GM21576 (cell line): ENCODE measurements around the gene CCDC141.
A peak's percentile ranks its signal among the peaks of the same experiment; 100 is the strongest.
"Not testable (repeated sequence)": the region's sequence is repeated elsewhere in the genome, so short reads cannot be mapped to it uniquely, and the experiment has no call there.

Experiments used
- ATAC-seq: cut with Tn5 transposase; IDR thresholded peaks from one replicate; pipeline ENCODE4 v1.9.1; 2021; ENCODE audit warnings: mild to moderate bottlenecking, moderate library complexity; ENCODE audit not compliant: unreplicated experiment

CCDC141 gene

DNA sequence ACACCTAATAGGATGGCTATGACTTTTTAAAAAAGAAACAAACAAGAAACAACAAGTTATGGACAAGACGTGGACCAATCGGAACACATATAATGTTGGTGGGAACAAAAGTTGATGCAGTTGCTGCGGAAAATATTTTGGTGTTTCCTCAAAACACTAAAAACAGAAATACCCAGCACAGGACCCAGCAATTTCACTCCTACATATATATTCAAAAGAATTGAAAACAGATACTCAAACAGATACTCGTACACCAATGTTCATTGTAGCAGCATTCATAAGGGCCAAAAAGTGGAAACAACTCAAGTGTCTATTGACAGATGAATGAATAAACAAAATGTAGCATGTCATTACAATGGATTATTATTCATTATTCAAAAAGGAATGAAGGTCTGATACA is 12.1 kb downstream of the CCDC141 start:
- ATAC-seq = peak; percentile 64

DNA sequence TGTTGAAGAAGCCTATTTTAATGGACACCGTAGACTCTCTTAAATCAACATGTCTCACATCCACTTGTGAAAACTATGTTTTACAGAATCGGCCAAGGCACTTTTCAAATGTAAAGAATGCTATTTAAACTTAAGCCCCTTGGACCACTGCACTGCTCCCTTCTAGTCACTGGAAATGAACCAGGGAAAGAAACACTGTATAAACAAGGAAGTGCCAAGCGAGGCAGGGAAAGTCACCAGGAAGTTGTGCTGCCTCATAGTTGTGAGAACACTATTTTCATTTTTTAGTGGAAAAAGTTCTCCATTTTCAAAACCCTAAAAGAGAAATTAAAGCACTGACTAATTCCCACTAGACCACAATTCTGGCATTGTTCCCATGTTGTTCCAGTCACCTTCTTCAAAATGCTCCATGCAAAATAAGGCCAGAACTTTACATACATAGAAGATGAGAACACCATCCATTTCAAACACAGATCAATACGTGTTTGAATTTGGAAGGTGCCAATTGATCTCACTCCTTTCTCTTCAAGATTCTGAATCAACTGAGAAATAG is 13.5 kb downstream of the CCDC141 start:
- no peak for ATAC-seq

DNA sequence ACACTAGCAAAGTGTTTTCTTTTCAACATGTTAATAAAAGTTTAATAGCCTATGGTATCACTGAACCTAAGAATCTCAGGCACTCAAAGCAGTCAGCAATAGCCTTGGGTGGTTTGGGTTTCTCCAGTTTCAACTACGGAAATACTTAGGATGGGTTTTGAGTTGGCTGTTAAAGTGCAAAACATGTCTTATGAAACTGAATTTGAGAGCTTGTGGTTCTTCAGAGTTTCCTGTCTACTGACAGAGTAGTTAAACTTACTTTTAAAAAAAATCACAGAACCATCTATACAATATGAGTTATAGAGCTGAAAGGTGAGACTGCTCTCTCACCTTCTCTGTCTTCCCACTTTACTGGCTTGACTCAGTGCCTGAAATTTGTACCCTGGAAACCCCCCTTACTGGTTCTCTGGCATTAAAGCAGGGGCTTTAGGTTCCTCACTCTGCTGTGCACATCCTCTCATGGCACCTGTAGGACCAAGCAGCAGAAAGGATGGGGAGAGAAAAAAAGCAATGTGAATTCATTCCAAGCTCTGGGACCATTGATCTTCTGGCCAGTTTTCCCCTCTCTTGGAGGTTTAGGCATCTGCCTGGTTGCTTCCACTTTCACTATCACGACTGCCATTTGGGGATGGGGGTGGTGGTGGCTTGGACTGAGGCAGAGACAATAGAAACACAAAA is 18.1 kb downstream of the CCDC141 start:
- peak; percentile 98 for ATAC-seq

DNA sequence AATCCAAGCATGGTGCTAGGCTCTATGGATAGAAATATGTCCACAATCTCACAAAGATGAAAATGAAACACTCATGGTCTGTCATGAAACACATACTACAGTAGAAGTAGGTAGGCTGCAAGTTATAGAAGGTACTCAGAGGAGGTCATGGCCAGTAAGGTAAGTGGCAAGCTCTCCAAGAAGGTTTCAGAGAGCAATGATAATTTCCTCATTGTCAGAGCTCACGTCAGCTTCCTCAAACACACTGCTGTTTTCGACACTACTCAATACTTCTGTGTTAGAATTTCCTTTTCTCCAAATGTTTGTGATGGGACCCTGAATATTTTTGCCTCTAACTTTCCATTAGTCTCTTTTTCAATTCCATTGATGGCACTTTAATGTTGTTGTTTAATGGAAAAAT is 25.5 kb downstream of the CCDC141 start:
- ATAC-seq = no peak

DNA sequence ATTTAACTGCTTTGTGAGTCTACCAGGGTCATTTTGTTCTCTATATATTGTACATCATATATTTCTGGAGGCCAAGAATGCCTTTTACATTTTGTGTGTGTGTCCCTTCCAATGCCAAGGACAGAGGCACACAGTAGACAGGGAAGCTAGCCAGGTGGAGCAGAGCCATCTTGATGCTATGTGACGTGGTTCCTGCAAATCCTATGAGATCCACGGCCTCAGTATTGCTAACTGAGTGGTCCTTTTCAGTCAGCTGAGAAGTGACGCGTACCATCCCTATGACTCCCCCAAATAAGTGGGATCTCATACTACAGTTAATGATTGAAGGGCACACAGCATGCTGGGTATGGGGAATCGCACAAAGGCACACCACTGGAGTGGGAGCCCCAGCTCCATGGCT is 27.3 kb downstream of the CCDC141 start:
- ATAC-seq = no peak

DNA sequence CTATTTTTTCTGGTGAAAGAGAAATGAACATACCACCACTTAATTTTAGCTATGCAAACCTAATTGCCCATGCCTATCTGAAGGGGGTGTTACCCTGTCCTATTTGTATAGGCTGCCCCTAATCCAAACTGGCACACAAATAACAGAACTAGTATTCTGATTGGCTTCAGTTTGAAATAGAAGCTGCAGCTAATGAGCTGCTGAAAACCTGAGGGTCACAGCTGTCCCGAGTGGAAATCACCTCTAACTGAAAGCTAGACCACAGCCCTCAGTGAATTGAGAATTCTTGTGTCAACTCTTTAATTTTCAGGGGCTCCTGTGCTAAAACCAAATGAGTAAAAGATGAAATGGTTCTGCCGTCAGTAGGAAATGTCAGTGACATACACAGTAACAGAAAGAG is 28.7 kb downstream of the CCDC141 start:
- ATAC-seq = peak; percentile 52

DNA sequence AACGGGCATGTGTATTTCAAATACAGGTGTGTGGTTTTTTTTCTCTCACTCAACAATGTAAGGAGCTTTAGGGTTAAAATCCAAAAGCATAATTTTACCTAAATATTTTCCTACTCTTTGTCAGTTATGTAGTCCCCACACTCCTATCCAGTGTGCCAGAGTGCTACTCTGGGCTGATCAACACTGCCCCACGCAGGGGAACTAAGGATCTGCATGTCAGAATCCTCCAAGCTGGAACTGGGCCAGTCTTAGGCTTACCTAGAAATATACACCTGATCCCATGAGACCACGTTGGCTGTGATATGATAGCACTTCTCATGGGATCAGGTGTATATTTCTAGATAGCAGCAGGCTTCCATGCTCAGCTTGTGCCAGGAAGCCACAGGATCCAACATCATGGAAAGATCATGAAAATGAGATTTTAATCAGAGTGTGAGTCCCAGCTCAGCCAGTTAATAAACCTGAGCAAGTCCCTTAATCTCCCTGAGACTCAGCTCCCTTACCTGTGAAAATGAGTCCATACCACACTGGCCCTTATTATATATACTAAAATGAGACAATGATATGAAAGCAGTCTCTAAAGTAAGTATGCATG is 29.7 kb downstream of the CCDC141 start:
- ATAC-seq = peak; percentile 71

DNA sequence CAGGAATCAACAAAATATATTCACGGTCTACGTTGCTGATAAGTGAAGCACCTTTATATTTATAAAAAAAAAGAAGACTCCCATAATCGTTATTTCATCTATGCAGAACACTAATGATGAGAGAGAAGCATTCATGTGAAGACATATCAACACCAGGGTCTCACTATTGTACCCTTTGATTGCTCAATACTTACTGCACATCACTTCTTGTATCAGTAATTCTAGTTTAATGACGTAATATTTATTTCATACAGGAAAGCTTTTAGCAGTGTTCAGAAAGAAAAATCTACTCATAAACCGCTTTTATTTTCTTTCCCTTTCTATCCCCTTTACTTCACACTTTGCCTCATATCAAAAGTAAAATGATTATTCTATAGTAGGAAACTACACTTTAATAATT is 30.7 kb downstream of the CCDC141 start:
- no peak for ATAC-seq

DNA sequence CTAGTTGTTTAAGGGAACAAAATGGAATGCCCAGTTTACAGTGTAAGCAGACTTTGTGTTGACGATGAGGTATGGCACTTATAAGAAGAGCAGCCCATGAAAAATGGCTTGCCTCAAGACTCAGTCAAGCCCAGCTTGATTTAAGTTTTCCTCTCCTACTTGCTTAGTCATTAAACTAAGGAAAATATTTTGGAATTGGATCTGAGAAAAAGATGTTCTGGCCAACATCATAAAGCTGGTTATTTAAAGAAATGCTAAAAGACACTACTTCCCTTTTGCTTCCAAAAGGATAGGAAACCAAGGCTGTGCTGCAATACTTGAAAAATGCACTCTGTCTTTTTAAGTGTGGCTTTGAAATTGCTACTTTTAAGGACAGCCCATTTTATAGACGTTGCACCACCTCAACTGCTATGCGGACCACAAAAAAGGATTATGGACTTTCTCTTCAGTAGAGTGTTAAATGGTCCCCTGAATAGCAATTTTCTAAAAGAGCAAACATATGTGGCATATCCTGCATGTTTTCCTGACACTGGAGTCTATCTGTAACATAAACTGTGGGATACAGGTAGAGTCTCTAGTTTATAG is 32.1 kb downstream of the CCDC141 start:
- no peak for ATAC-seq

DNA sequence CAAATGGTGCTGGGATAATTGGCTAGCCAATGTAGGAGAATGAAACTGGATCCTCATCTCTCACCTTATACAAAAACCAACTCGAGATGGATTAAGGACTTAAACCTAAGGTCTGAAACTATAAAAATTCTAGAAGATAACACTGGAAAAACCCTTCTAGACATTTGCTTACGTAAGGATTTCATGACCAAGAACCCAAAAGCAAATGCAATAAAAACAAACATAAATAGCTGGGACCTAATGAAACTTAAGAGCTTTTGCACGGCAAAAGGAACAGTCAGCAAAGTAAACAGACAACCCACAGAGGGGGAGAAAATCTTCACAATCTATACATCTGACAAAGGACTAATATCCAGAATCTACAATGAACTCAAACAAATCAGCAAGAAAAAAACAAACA is 35.7 kb downstream of the CCDC141 start:
- not testable (repeated sequence) for ATAC-seq

DNA sequence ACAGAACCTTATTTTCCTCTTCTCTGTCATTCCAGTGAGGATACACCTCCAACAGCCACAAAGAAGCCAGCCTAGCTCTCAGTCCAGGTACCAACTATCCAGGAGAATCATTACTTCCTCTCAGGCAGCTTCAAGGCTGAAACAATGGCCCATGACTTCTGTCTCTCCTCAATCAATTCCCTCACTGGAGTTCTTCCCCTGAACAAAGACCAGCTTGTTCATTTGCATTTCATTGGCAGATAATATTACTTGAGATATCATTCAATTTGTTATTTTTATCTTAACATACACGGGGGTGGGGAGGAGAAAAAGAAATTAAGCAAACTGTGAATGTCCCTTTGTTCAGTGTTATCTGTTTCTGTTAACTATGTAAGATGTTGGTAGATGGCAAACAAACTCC is 44.0 kb downstream of the CCDC141 start:
- ATAC-seq = no peak

DNA sequence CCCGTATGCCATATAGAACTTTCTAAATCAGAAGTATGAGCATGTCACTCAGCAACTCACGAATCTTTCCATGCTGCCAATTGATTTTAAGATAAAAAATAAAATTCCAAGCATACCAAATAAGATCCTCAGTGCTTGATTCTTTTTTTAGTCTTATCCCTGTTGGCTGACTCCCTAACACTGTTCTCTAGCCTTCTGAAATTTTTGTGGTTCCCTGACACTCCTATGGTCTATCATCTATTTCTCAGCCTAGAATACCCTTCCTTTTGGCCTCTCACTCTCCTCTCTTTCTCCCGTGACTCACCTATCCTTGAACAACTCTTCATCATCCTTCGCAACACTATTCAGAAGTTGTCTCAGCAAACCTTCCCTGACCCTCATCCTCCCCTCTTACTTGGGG is 50.5 kb downstream of the CCDC141 start:
- no peak for ATAC-seq

DNA sequence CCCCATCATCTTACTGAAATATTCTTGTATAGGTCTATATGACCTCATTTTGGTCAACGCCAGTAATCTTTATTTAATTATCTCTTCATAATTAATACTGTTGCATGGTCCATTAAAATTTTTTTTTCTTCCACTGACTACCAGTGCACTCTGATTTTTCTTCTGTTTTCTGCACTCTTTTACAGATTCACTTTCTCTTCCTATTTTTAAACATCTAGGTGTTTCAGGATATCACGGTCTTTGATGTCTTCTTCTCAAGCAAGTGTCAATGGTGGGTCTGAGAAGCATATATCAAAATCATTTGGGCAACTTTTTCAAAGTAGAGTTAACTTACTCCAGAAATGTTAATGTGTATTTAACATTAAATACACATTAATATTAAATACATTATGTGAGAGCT is 51.4 kb downstream of the CCDC141 start:
- peak; percentile 67 for ATAC-seq

DNA sequence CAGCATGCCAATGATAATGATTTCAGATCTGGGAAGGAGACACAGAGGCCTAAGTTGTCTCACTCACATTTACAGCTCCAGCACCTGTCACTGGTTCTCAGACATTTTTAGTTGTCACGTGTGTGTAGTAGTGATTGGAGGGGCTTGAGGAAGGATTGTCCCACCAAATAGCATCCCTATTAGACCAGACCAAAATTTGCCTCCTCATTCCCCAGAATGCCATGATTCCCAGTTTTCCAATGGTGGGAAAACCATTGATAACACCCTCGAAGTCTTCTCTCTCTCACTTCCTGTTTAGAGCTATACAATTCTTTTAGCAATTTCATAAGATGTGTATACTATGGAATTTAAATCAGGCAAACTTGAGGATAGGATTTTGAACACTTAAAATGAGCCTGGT is 52.5 kb downstream of the CCDC141 start:
- no peak for ATAC-seq

DNA sequence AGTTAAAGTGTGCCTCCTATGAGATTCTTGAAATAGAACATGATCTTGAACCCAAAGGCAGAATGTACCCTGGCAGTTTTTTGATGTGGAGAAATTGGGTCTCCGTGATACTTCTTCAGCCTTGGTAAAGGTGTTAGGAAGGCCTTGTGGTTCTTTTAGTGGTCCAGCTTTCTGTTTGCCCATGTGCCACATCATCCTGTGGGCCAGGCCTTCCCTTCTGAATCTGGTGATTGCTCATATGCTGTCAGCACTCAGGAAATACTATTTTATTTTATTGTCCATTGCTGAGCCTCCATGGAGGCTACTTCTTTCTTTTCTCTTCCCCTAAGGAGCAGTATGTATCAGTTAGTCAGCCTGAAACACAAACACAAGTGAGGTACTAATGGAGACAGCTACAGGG is 52.9 kb downstream of the CCDC141 start:
- ATAC-seq = no peak

DNA sequence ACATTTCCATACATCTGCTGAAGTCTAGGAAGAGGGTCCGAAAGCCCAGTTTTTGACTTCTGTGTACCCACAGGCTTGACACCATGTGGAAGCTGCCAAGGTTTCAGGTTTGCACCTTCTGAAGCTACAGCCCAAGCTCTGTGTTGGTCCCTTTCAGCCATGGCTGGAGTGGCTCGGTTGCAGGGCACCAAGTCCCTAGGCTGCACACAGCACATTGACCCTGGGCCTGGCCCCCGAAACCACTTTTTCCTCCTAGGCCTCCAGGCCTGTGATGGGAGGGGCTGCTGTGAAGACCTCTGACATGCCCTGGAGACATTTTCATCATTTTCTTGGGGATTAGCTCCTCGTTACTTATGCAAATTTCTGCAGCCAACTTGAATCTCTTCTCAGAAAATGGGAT is 55.7 kb downstream of the CCDC141 start:
- no peak for ATAC-seq

DNA sequence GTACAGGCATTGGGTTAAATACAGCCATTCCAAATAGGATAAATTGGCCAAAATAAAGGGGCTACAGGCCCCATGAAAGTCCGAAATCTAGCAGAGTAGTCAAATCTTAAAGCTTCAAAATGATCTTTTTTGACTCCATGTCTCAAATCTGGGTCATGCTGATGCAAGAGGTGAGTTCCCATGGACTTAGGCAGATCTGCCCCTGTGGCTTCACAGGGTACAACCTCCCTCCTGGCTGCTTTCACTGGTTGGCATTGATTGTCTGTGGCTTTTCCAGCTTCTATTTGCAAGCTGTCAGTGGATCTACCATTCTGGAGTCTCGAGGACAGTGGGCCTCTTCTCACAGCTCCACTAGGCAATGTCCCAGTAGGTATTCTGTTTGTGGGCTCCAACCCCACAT is 56.1 kb downstream of the CCDC141 start:
- ATAC-seq = no peak

DNA sequence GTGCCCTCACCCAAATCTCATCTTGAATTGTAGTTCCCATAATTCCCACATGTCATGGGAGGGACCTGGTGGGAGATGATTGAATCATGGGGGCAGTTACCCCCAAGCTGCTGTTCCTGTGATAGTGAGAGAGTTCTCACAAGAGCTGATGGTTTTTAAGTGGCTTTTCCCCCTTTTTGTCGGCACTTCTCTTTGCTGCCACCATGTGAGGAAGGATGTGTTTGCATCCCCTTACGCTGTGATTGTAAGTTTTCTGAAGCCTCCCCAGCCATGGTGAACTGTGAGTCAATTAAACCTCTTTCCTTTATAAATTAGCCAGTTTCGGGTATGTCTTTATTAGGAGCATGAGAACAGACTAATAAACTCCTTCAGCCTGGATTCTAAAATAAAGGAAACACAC is 57.2 kb downstream of the CCDC141 start:
- not testable (repeated sequence) for ATAC-seq

DNA sequence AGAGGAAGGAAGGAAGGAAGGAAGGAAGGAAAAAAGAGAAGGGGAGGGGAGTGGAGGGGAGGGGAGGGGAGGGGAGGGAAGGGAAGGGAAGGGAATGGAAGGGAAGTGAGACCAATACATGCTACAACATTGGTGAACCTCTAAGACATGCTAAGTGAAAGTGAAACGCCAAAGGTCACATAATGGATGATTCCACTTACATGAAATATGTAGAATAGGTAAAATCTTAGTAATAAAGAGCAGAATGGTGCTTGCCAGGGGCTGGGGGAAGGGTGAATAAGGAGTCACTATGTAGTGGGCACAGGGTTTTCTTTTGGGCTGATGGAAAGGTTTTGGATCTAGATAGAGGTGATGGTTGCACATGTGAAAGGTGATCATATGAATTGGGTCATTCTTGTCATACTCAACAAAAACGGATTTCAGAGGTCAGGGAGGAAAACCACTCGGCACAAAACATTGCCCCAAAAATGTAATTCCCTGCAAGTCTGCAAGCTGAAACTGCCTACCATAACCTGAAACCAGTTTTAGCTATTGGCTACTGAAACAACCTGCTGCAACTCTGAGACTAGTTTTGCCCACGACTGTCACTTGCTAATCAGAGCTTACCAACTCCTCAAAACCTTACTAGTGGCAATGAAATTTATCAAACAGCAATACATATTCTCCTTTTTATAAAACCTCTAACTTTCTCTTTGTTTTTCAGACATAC is 59.2 kb downstream of the CCDC141 start:
- ATAC-seq = peak; percentile 88

DNA sequence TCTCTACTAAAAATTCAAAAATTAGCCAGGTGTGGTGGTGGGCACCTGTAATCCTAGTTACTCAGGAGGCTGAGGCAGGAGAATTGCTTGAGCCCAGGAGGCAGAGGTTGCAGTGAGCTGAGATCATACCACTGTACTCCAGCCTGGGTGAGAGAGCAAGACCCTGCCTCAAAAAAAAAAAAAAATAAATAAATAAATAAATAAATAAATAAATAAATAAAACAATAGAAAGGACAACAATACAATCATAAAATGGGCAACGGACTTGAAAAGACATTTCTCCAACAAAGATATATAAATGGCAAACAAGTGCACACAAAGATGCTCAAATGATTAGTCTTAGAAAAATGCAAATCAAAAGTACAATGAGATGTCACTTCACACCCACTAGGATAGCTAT is 60.5 kb downstream of the CCDC141 start:
- ATAC-seq = not testable (repeated sequence)

DNA sequence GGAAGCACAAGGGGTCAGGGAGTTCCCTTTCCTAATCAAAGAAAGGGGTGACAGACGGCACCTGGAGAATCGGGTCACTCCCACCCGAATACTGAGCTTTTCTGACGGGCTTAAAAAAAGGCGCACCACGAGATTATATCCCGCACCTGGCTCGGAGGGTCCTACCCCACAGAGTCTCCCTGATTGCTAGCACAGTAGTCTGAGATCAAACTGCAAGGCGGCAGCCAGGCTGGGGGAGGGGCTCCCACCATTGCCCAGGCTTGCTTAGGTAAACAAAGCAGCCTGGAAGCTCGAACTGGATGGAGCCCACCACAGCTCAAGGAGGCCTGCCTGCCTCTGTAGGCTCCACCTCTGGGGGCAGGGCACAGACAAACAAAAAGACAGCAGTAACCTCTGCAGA is 67.3 kb downstream of the CCDC141 start:
- ATAC-seq = not testable (repeated sequence)

DNA sequence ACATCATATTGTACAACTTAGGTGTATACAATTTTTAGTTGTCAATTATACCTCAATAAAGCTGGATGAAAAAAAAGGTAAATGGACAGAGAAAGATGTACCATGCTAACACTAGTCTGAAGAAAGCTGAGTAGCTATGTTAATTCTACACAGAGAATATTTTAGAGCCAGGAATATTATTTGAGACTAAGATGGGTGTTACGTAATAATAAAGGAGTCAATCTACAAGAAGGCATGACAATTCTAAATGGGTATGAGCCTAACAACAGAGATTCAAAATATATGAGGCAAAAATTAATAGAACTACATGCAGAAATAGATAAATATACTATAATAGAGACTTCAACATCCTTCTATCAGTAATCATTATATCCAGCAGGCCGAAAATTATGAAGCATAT is 69.1 kb downstream of the CCDC141 start:
- no peak for ATAC-seq
